ENCODE data around the gene DRD3. TPM values are rescaled to one million over a fixed set of nuclear protein-coding genes. Genes with fewer than 3 reads are reported as not detected.

Gene DRD3
- total and polyA plus RNA-seq, 2 of the 8 experiments (the other 6 are each of a cell fraction or from before 2014, with no cell fraction given), result 0.32 to 1.3 TPM

- Histone ChIP-seq H2AFZ (ENCODE audit: low read length) (no peak overlapping the region), H3K36me3 (ENCODE audit: control insufficient read depth in 2 of 4, insufficient read depth in 4 of 4, low read length in 3 of 4) (no peaks in the 10 kb centered on the region), H3K79me2 (ENCODE audit: control insufficient read depth in 1 of 2, insufficient read depth in 2 of 2, low read length in 2 of 2) (no peaks in the 10 kb centered on the region), H3K23ac (ENCODE audit: insufficient read length) (no peak overlapping the region), H4K8ac (ENCODE audit: extremely low read depth, insufficient read depth, low read length) (no peak overlapping the region), H4K20me1 (replicated peaks in 1 of 2; ENCODE audit: control insufficient read depth in 1 of 2, insufficient read depth in 2 of 2, low read length in 2 of 2) (no peaks in the 10 kb centered on the region), H3K4me1 (replicated peaks in 1 of 4; ENCODE audit: control insufficient read depth in 3 of 4, insufficient read depth in 4 of 4, low read length in 3 of 4) (peaks cover 3 to 20% (median 4%) of the 10 kb centered on the region in 4 experiments; a peak in 6 of 7 replicates), H3K4me2 (ENCODE audit: insufficient read depth in 1 of 2, low read depth in 2 of 2, low read length in 2 of 2) (no peak overlapping the region), H3K4ac (replicated peaks; ENCODE audit: insufficient read length, low read depth, low read length) (no peak overlapping the region), H2BK12ac (ENCODE audit: low read depth, low read length) (no peak overlapping the region), H3K79me1 (ENCODE audit: low read depth, low read length) (no peaks in the 10 kb centered on the region), H3K18ac (ENCODE audit: extremely low read depth, low read length) (no peak overlapping the region), H3K14ac (ENCODE audit: insufficient read length) (no peak overlapping the region), H4K91ac (replicated peaks; ENCODE audit: insufficient read length, low read length) (no peak overlapping the region), H2BK5ac (ENCODE audit: low read depth, low read length) (no peak overlapping the region), H3K4me3 (ENCODE audit: extremely low read depth in 1 of 4, insufficient read depth in 2 of 4, low read depth in 3 of 4, low read length in 4 of 4) (no peak overlapping the region), H2BK120ac (replicated peaks; ENCODE audit: low read depth, low read length) (no peak overlapping the region), H3K27ac (ENCODE audit: low read depth, low read length) (no peak overlapping the region), H3K27me3 (replicated peaks in 1 of 4; ENCODE audit: control insufficient read depth in 3 of 4, extremely low read depth in 1 of 4, insufficient read depth in 3 of 4, low read length in 3 of 4) (peaks cover 0 to 4% (median 1%) of the 10 kb centered on the region in 4 experiments; a peak in 3 of 7 replicates), H3K23me2 (ENCODE audit: low read depth, low read length) (no peaks in the 10 kb centered on the region; the same call in 1 of the 2 replicates), H3K56ac (replicated peaks; ENCODE audit: insufficient read length, low read depth, low read length) (no peak overlapping the region), H4K5ac (ENCODE audit: insufficient read length, low read depth, low read length) (no peak overlapping the region), H3K9me3 (ENCODE audit: insufficient read depth in 2 of 2, low read depth in 1 of 2, low read length in 1 of 2) (no peaks in the 10 kb centered on the region), H2BK20ac (ENCODE audit: low read length) (no peak overlapping the region), H2BK15ac (ENCODE audit: low read length) (no peak overlapping the region), H3K9ac (replicated peaks in 1 of 4; ENCODE audit: extremely low read depth in 1 of 4, low read depth in 3 of 4, low read length in 3 of 4) (no peak overlapping the region), H2AK5ac (ENCODE audit: low read depth, low read length) (no peak overlapping the region)
- FAIRE-seq, result no peak
- no peak for DNase-seq (ENCODE audit: low read depth in 1 of 2, low spot score in 2 of 2)
- ChIA-PET CTCF (ENCODE audit: partially characterized antibody) (interaction anchor here (1.1 to 1.4 kb wide), 2 partner anchors 65 to 167 kb away, joined by 3 to 4 read pairs; no protein-coding TSS in a partner anchor), POLR2A (ENCODE audit: partially characterized antibody) (no interaction called here)
- TF ChIP-seq KDM1A (IDR thresholded peaks at IDR 0.05; ENCODE audit: borderline replicate concordance, low read length) (no peak), BCL11A (IDR thresholded peaks at IDR 0.05; ENCODE audit: low read depth in 2 of 2, low read length in 2 of 2) (no peak), NANOG (IDR thresholded peaks at IDR 0.05; ENCODE audit: insufficient read depth, low read depth, low read length, poor library complexity, severe bottlenecking) (no peak), TAF7 (optimal IDR thresholded peaks at IDR 0.05; ENCODE audit: borderline replicate concordance, low read depth, low read length) (no peak), POLR2AphosphoS5 (IDR thresholded peaks at IDR 0.05; ENCODE audit: low read depth, low read length) (no peak), ATF2 (IDR thresholded peaks at IDR 0.05; ENCODE audit: low read length) (no peak), CHD1 (IDR thresholded peaks at IDR 0.05; ENCODE audit: low read depth, low read length) (no peak), EGR1 (IDR thresholded peaks at IDR 0.05; ENCODE audit: borderline replicate concordance, low read depth, low read length) (no peak), FOSL1 (IDR thresholded peaks at IDR 0.05; ENCODE audit: insufficient read depth, low read depth, low read length) (no peak), JUN (IDR thresholded peaks at IDR 0.05; ENCODE audit: low read depth, low read length) (no peak), NRF1 (IDR thresholded peaks at IDR 0.05; ENCODE audit: low read depth, low read length) (no peak), SP1 (IDR thresholded peaks at IDR 0.05; ENCODE audit: low read depth, low read length) (no peak), SIRT6 (IDR thresholded peaks at IDR 0.05; ENCODE audit: low read length) (no peak)
These were observed 38.4 kb upstream of the DRD3 start for GRCh38 chr3:114217266-114217665.
